Measurements from ENCODE around the gene CACNA1C. TPM values are rescaled to one million over a fixed set of nuclear protein-coding genes. Genes with fewer than 3 reads are reported as not detected.

The CACNA1C gene
- total RNA-seq, 1 donor from 2014 or later, result 15.6 TPM

DNA sequence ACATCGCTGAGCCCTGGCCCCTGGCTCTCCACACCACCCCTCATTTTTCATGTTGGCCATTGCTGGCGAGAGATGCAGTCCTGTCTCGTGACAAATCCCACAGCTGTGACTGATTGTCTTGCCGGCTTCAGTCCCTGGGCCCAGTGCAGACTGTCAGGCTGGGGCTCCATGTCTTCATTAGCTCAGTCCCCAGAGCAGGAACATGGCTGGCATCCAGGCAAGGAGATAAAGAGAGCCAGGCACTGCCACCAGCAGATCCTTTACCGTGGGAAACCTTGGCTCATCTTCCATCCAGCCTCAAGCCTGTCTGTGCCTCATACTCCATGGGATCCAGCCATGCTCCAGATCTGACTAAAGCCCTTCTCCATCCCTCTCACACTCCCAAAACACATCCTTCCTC lies 457.3 kb downstream of the CACNA1C start:
- intact Hi-C loops (cut with DNase I), result no loop called here
- Histone ChIP-seq H3K36me3 (no peaks in the 10 kb centered on the region), H3K27ac (no peak overlapping the region), H3K9me3 (no peaks in the 10 kb centered on the region), H3K27me3 (no peaks in the 10 kb centered on the region), H3K4me3 (no peak overlapping the region), H3K4me1 (no peaks in the 10 kb centered on the region)
- DNase-seq (no peak), ATAC-seq (no peak)
- TF ChIP-seq, protein P1, sequence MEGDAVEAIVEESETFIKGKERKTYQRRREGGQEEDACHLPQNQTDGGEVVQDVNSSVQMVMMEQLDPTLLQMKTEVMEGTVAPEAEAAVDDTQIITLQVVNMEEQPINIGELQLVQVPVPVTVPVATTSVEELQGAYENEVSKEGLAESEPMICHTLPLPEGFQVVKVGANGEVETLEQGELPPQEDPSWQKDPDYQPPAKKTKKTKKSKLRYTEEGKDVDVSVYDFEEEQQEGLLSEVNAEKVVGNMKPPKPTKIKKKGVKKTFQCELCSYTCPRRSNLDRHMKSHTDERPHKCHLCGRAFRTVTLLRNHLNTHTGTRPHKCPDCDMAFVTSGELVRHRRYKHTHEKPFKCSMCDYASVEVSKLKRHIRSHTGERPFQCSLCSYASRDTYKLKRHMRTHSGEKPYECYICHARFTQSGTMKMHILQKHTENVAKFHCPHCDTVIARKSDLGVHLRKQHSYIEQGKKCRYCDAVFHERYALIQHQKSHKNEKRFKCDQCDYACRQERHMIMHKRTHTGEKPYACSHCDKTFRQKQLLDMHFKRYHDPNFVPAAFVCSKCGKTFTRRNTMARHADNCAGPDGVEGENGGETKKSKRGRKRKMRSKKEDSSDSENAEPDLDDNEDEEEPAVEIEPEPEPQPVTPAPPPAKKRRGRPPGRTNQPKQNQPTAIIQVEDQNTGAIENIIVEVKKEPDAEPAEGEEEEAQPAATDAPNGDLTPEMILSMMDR (IDR thresholded peaks at IDR 0.05), result no peak

DNA sequence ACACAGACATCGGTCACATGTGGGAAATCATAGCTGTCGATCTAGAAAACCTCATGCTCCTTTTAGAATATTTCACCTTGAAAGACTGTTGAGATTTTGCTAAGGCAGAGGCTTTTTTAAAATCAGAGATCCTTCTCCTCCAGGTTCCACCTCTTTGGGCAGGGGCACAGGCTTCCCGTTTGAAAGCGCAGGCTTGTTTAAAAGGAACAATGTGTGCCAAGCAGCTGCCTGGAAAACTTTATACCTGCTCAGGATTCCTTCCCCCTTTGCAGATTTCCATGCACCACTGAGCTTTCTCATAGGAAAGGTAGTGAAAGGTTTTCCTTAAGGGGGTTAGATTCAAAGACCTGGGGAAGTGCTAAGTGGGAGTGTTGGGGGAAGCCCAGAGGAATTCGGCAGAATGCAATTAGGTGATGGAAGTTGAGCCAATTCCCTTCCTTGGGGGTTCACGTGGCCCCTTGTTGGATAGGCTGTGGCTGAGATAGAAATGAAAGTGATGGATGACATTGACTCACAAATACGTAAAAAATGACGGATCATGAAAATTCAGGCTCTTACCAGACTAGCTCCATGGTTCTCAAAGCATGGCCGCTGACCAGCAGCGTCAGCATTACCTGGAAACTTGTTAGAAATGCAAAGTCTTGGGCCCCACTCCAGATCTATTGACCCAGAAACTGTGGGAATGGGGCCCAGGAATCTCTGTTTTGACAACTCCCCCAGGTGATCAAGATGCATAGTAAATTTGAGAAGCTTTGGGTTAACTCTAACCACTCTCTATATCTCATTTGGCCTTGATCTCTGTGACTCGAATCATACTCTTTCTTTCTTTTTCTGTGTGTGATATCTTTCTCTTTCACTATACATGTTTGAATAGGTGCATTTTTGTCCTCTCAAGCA lies 460.6 kb downstream of the CACNA1C start:
- no peaks in the 10 kb centered on the region for H3K36me3 ChIP-seq
- no peaks in the 10 kb centered on the region for H3K9me3 ChIP-seq
- H3K27ac ChIP-seq, result no peak overlapping the region
- no peak overlapping the region for H3K4me3 ChIP-seq
- TF ChIP-seq, protein P1 (IDR thresholded peaks at IDR 0.05), result no peak
- ATAC-seq (no peak), DNase-seq (no peak)
- intact Hi-C loops (cut with DNase I), result no loop called here
- H3K27me3 ChIP-seq, result no peaks in the 10 kb centered on the region
- H3K4me1 ChIP-seq, result no peaks in the 10 kb centered on the region

DNA sequence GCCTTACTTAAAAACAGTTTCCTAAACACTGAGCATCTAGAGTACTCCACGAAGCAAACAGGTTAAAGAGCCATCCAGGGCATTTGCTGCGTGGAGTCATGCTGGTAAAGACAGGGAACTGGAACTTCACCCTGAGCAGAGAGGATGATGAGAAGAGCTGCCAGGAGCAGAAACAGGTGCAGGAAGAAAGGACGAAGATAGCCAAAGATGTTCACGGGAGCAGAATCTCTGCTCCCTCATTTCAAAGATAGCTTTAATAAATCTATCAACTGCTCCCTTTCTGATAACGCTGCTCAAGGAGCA lies 461.2 kb downstream of the CACNA1C start:
- DNase-seq, result no peak
- intact Hi-C loops (cut with DNase I), result no loop called here
- Histone ChIP-seq H3K27me3 (no peaks in the 10 kb centered on the region), H3K27ac (no peak overlapping the region), H3K36me3 (no peaks in the 10 kb centered on the region), H3K4me3 (no peak overlapping the region), H3K9me3 (no peaks in the 10 kb centered on the region), H3K4me1 (no peaks in the 10 kb centered on the region)
- ATAC-seq, result no peak
- TF ChIP-seq, protein P1 (IDR thresholded peaks at IDR 0.05), result no peak

DNA sequence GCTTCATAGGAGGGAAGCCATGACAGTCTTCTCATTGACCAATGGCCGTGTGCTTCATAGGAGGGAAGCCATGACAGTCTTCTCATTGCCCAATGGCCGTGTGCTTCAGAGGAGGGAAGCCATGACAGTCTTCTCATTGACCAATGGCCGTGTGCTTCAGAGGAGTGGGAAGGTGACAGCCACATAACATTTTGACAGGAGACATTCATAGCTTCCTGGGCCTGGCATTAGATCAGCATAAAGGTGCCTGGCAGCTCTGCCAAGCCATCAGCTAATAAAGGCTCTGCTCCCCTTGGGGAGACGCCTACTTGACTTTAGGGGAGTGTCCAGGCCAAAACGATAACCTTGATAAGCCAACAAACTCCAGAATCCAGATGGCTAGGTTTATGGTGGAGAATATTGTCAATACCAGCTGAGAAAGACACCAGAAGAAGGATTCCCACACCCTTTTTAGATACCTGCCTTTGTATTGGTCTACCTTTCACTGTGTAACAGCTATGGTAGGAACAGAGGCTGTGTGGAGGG lies 468.0 kb downstream of the CACNA1C start:
- H3K27me3 ChIP-seq, result no peaks in the 10 kb centered on the region
- H3K4me3 ChIP-seq, result no peak overlapping the region
- intact Hi-C loops (cut with DNase I), result no loop called here
- ATAC-seq (no peak), DNase-seq (no peak)
- TF ChIP-seq, protein P1 (IDR thresholded peaks at IDR 0.05), result no peak
- no peak overlapping the region for H3K27ac ChIP-seq
- H3K4me1 ChIP-seq, result no peaks in the 10 kb centered on the region
- H3K9me3 ChIP-seq, result no peaks in the 10 kb centered on the region
- no peaks in the 10 kb centered on the region for H3K36me3 ChIP-seq

DNA sequence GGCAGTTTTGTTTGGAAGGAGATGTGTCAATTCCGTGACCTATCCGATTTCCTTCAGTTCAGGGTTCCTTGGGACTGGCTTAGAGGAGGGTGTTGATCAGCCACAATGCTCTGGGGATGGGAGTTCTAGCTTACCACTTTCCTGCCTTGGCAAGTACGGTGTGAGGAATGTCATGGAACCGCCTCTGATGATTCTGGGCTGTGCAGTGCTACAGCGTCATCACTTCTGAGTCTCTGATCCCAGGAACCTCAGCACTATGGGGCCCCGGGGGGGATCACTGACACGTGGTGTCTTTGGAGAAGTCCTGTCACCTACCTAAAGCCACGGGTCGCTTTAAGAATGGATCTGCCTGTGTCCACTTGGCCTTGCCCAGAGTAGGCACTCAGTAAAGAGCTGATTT lies 470.5 kb downstream of the CACNA1C start:
- no peak overlapping the region for H3K4me3 ChIP-seq
- no peak overlapping the region for H3K27ac ChIP-seq
- H3K9me3 ChIP-seq, result no peaks in the 10 kb centered on the region
- DNase-seq, result peak; percentile 13
- intact Hi-C loops (cut with DNase I), result no loop called here
- TF ChIP-seq, protein P1 (IDR thresholded peaks at IDR 0.05), result no peak
- H3K4me1 ChIP-seq, result no peaks in the 10 kb centered on the region
- no peaks in the 10 kb centered on the region for H3K27me3 ChIP-seq
- ATAC-seq, result no peak
- H3K36me3 ChIP-seq, result no peaks in the 10 kb centered on the region

All from upper lobe of right lung (tissue), 1 donor.